ENCODE results near the gene SPEM2. TPM values are rescaled to one million over a fixed set of nuclear protein-coding genes. Genes with fewer than 3 reads are reported as not detected.

The SPEM2 gene
- total and polyA plus RNA-seq, 2 of the 8 experiments (the other 6 are each of a cell fraction or from before 2014, with no cell fraction given) = 0.03 TPM; not detected in 1

GRCh38 chr17:7442142-7442541 is 16.7 kb downstream of the SPEM2 start (continued):
- TF ChIP-seq CHD7 (IDR thresholded peaks at IDR 0.05; ENCODE audit: insufficient replicate concordance, low read length) (no peak), ZNF274 (IDR thresholded peaks at IDR 0.05; ENCODE audit: borderline replicate concordance, extremely low read depth, low read length) (no peak), HDAC6 (IDR thresholded peaks at IDR 0.05; ENCODE audit: low read depth, low read length) (no peak), KDM5A (IDR thresholded peaks at IDR 0.05; ENCODE audit: low read length) (no peak), SIX5 (IDR thresholded peaks at IDR 0.05; ENCODE audit: low read depth, low read length) (no peak), JUND (IDR thresholded peaks at IDR 0.05; ENCODE audit: low read length) (no peak)

Data from H1 (cell line).